ENCODE results near the gene TPRA1. TPM values are rescaled to one million over a fixed set of nuclear protein-coding genes. Genes with fewer than 3 reads are reported as not detected.
A peak's percentile ranks its signal among the peaks of the same experiment; 100 is the strongest.

TPRA1 gene
- total and polyA plus RNA-seq, 9 donors = 19.1 to 27.9 (median 22.0) TPM

- no peak overlapping the region for H3K27ac ChIP-seq (ENCODE audit: low read length)
- H3K4me3 ChIP-seq (ENCODE audit: low read length) = no peak overlapping the region
- 100% methylated on average over 1 of the region's 6 CpGs for WGBS (ENCODE audit: insufficient coverage)
- no peak for DNase-seq
- peaks cover 55% of the 10 kb centered on the region for H3K36me3 ChIP-seq (ENCODE audit: control insufficient read depth, insufficient read depth, low read length)
- no peaks in the 10 kb centered on the region for H3K9me3 ChIP-seq (replicated peaks; ENCODE audit: control insufficient read depth, low read depth, low read length)
- no peaks in the 10 kb centered on the region for H3K27me3 ChIP-seq (ENCODE audit: control insufficient read depth, insufficient read depth, low read length)
- peaks cover 7% of the 10 kb centered on the region for H3K4me1 ChIP-seq (ENCODE audit: control insufficient read depth, insufficient read depth, low read length)
These were observed 11.7 kb downstream of the TPRA1 start for GRCh38 chr3:127578802-127579201.

- Histone ChIP-seq H3K4me3 (ENCODE audit: low read length) (no peak overlapping the region), H3K36me3 (ENCODE audit: control insufficient read depth, insufficient read depth, low read length) (peaks cover 61% of the 10 kb centered on the region), H3K27me3 (ENCODE audit: control insufficient read depth, insufficient read depth, low read length) (no peaks in the 10 kb centered on the region), H3K27ac (ENCODE audit: low read length) (no peak overlapping the region), H3K9me3 (replicated peaks; ENCODE audit: control insufficient read depth, low read depth, low read length) (no peaks in the 10 kb centered on the region), H3K4me1 (ENCODE audit: control insufficient read depth, insufficient read depth, low read length) (peaks cover 7% of the 10 kb centered on the region)
- DNase-seq = no peak
- 29% methylated on average over 1 of the region's 2 CpGs for WGBS (ENCODE audit: insufficient coverage)
These were observed 12.4 kb downstream of the TPRA1 start for GRCh38 chr3:127578168-127578567.

GRCh38 chr3:127577448-127577847, 13.1 kb downstream of the TPRA1 start:
- Histone ChIP-seq H3K27ac (ENCODE audit: low read length) (no peak overlapping the region), H3K27me3 (ENCODE audit: control insufficient read depth, insufficient read depth, low read length) (no peaks in the 10 kb centered on the region), H3K4me1 (ENCODE audit: control insufficient read depth, insufficient read depth, low read length) (peaks cover 7% of the 10 kb centered on the region), H3K9me3 (replicated peaks; ENCODE audit: control insufficient read depth, low read depth, low read length) (no peaks in the 10 kb centered on the region), H3K4me3 (ENCODE audit: low read length) (no peak overlapping the region), H3K36me3 (ENCODE audit: control insufficient read depth, insufficient read depth, low read length) (peaks cover 68% of the 10 kb centered on the region)
- DNase-seq = no peak
- WGBS (ENCODE audit: insufficient coverage) = 73% methylated on average over 3 of the region's 7 CpGs

- H3K4me1 ChIP-seq (ENCODE audit: control insufficient read depth, insufficient read depth, low read length) = peaks cover 7% of the 10 kb centered on the region
- peaks cover 80% of the 10 kb centered on the region for H3K36me3 ChIP-seq (ENCODE audit: control insufficient read depth, insufficient read depth, low read length)
- H3K4me3 ChIP-seq (ENCODE audit: low read length) = no peak overlapping the region
- 40% methylated on average over 37 of the region's 46 CpGs for WGBS (ENCODE audit: insufficient coverage)
- H3K9me3 ChIP-seq (replicated peaks; ENCODE audit: control insufficient read depth, low read depth, low read length) = no peaks in the 10 kb centered on the region
- peak; percentile 96 for DNase-seq
- H3K27me3 ChIP-seq (ENCODE audit: control insufficient read depth, insufficient read depth, low read length) = no peaks in the 10 kb centered on the region
- peak overlapping the region; percentile 82 for H3K27ac ChIP-seq (ENCODE audit: low read length)
These were observed 15.4 kb downstream of the TPRA1 start for GRCh38 chr3:127574880-127575878.

- H3K4me3 ChIP-seq (ENCODE audit: low read length) = no peak overlapping the region
- peaks cover 74% of the 10 kb centered on the region for H3K36me3 ChIP-seq (ENCODE audit: control insufficient read depth, insufficient read depth, low read length)
- no peak for DNase-seq
- peaks cover 7% of the 10 kb centered on the region for H3K4me1 ChIP-seq (ENCODE audit: control insufficient read depth, insufficient read depth, low read length)
- no peaks in the 10 kb centered on the region for H3K27me3 ChIP-seq (ENCODE audit: control insufficient read depth, insufficient read depth, low read length)
- 80% methylated on average over 1 of the region's 5 CpGs for WGBS (ENCODE audit: insufficient coverage)
- H3K9me3 ChIP-seq (replicated peaks; ENCODE audit: control insufficient read depth, low read depth, low read length) = no peaks in the 10 kb centered on the region
- H3K27ac ChIP-seq (ENCODE audit: low read length) = no peak overlapping the region
These were observed 16.6 kb downstream of the TPRA1 start for GRCh38 chr3:127573912-127574311.

- Histone ChIP-seq H3K27me3 (ENCODE audit: control insufficient read depth, insufficient read depth, low read length) (no peaks in the 10 kb centered on the region), H3K4me1 (ENCODE audit: control insufficient read depth, insufficient read depth, low read length) (peaks cover 7% of the 10 kb centered on the region), H3K27ac (ENCODE audit: low read length) (no peak overlapping the region), H3K9me3 (replicated peaks; ENCODE audit: control insufficient read depth, low read depth, low read length) (no peaks in the 10 kb centered on the region), H3K36me3 (ENCODE audit: control insufficient read depth, insufficient read depth, low read length) (peaks cover 69% of the 10 kb centered on the region), H3K4me3 (ENCODE audit: low read length) (no peak overlapping the region)
- 93% methylated on average over 13 of the region's 14 CpGs for WGBS (ENCODE audit: insufficient coverage)
- no peak for DNase-seq
These were observed 17.1 kb downstream of the TPRA1 start for GRCh38 chr3:127573401-127573800.

GRCh38 chr3:127572735-127573134, 17.8 kb downstream of the TPRA1 start:
- H3K4me1 ChIP-seq (ENCODE audit: control insufficient read depth, insufficient read depth, low read length) = peaks cover 7% of the 10 kb centered on the region
- no peaks in the 10 kb centered on the region for H3K27me3 ChIP-seq (ENCODE audit: control insufficient read depth, insufficient read depth, low read length)
- no peak for DNase-seq
- no peak overlapping the region for H3K27ac ChIP-seq (ENCODE audit: low read length)
- peaks cover 62% of the 10 kb centered on the region for H3K36me3 ChIP-seq (ENCODE audit: control insufficient read depth, insufficient read depth, low read length)
- no peak overlapping the region for H3K4me3 ChIP-seq (ENCODE audit: low read length)
- H3K9me3 ChIP-seq (replicated peaks; ENCODE audit: control insufficient read depth, low read depth, low read length) = no peaks in the 10 kb centered on the region
- WGBS (ENCODE audit: insufficient coverage) = 80% methylated on average over 2 of the region's 3 CpGs

GRCh38 chr3:127572186-127572585, 18.3 kb downstream of the TPRA1 start:
- no peak overlapping the region for H3K27ac ChIP-seq (ENCODE audit: low read length)
- peaks cover 57% of the 10 kb centered on the region for H3K36me3 ChIP-seq (ENCODE audit: control insufficient read depth, insufficient read depth, low read length)
- 91% methylated on average over 5 of the region's 6 CpGs for WGBS (ENCODE audit: insufficient coverage)
- DNase-seq = no peak
- H3K27me3 ChIP-seq (ENCODE audit: control insufficient read depth, insufficient read depth, low read length) = peaks cover 1% of the 10 kb centered on the region
- peaks cover 7% of the 10 kb centered on the region for H3K4me1 ChIP-seq (ENCODE audit: control insufficient read depth, insufficient read depth, low read length)
- no peaks in the 10 kb centered on the region for H3K9me3 ChIP-seq (replicated peaks; ENCODE audit: control insufficient read depth, low read depth, low read length)
- H3K4me3 ChIP-seq (ENCODE audit: low read length) = no peak overlapping the region

- H3K27ac ChIP-seq (ENCODE audit: low read length) = no peak overlapping the region
- H3K4me3 ChIP-seq (ENCODE audit: low read length) = no peak overlapping the region
- H3K4me1 ChIP-seq (ENCODE audit: control insufficient read depth, insufficient read depth, low read length) = peaks cover 5% of the 10 kb centered on the region
- peaks cover 3% of the 10 kb centered on the region for H3K27me3 ChIP-seq (ENCODE audit: control insufficient read depth, insufficient read depth, low read length)
- peaks cover 47% of the 10 kb centered on the region for H3K36me3 ChIP-seq (ENCODE audit: control insufficient read depth, insufficient read depth, low read length)
- DNase-seq = no peak
- no peaks in the 10 kb centered on the region for H3K9me3 ChIP-seq (replicated peaks; ENCODE audit: control insufficient read depth, low read depth, low read length)
- WGBS (ENCODE audit: insufficient coverage) = 94% methylated on average over 7 of the region's 7 CpGs
These were observed 20.0 kb downstream of the TPRA1 start for GRCh38 chr3:127570520-127570919.

- Histone ChIP-seq H3K36me3 (ENCODE audit: control insufficient read depth, insufficient read depth, low read length) (peaks cover 40% of the 10 kb centered on the region), H3K27ac (ENCODE audit: low read length) (no peak overlapping the region), H3K27me3 (ENCODE audit: control insufficient read depth, insufficient read depth, low read length) (peaks cover 3% of the 10 kb centered on the region), H3K4me1 (ENCODE audit: control insufficient read depth, insufficient read depth, low read length) (no peaks in the 10 kb centered on the region), H3K4me3 (ENCODE audit: low read length) (no peak overlapping the region), H3K9me3 (replicated peaks; ENCODE audit: control insufficient read depth, low read depth, low read length) (no peaks in the 10 kb centered on the region)
- DNase-seq = no peak
- 70% methylated on average over 1 of the region's 1 CpG for WGBS (ENCODE audit: insufficient coverage)
These were observed 21.4 kb downstream of the TPRA1 start for GRCh38 chr3:127569160-127569559.
